CD4-positive, alpha-beta T cell (primary cell): Measurements from ENCODE around the gene LHX8. TPM values are rescaled to one million over a fixed set of nuclear protein-coding genes. Genes with fewer than 3 reads are reported as not detected.

Experiments
- ATAC-seq: fragments of 200-7000 bp; cut with Tn5 transposase; one replicate; pipeline ENCODE4 v1.10.0; 2022; ENCODE audit warnings: mild to moderate bottlenecking; ENCODE audit not compliant: poor library complexity
- CTCF ChIA-PET: fragments of 350-600 bp; sonication (Branson Sonifier 250); formaldehyde crosslinking; loops from one replicate; lab custom pipeline; 2021; ENCODE audit warnings: antibody characterized with exemption, inconsistent platforms; lab: Charles Lee
- POLR2A ChIA-PET: fragments of 350-600 bp; sonication (Branson Sonifier 250); formaldehyde crosslinking; loops from one replicate; lab custom pipeline; 2021; ENCODE audit warnings: antibody characterized with exemption, inconsistent platforms; lab: Charles Lee
- DNase-seq, 14 experiments: peaks; one replicate each; pipeline ENCODE4 v3.0.0-alpha.2; 2013 to 2020; ENCODE audit warnings: mixed read lengths in 2 of 14
- H3K27ac ChIP-seq, 2 donors: one replicate each; pipeline versions ENCODE4 v1.5.1 to v1.7.0; 2013; ENCODE audit warnings: low read length in 2 of 2, low read depth in 1 of 2, mild to moderate bottlenecking in 1 of 2
- H3K27me3 ChIP-seq, 2 experiments: 1 replicate in 1 of 2; 2 replicates in 1 of 2; pipeline versions ENCODE4 v1.6.1 to v1.7.0; 2013; ENCODE audit warnings: low read length in 2 of 2, control low read depth in 1 of 2, mild to moderate bottlenecking in 1 of 2, moderate library complexity in 1 of 2; ENCODE audit not compliant: insufficient read depth in 2 of 2, control insufficient read depth in 1 of 2
- H3K36me3 ChIP-seq: one replicate; pipeline ENCODE4 v1.6.1; 2013; ENCODE audit warnings: low read length, control low read depth; ENCODE audit not compliant: insufficient read depth
- H3K4me1 ChIP-seq: one replicate; pipeline ENCODE4 v1.6.1; 2013; ENCODE audit warnings: low read length, control low read depth; ENCODE audit not compliant: insufficient read depth
- H3K4me3 ChIP-seq: one replicate; pipeline ENCODE4 v1.5.1; 2013; ENCODE audit warnings: mild to moderate bottlenecking, low read length, moderate library complexity
- H3K9me3 ChIP-seq, 2 experiments: 1 replicate in 1 of 2; 2 replicates in 1 of 2; pipeline versions ENCODE4 v1.6.1 to v1.7.0; 2013; ENCODE audit warnings: low read length in 2 of 2, mild to moderate bottlenecking in 2 of 2, control low read depth in 1 of 2, moderate library complexity in 1 of 2; ENCODE audit not compliant: control insufficient read depth in 1 of 2, insufficient read depth in 1 of 2
- H3K27ac Mint-ChIP-seq: one replicate; pipeline ENCODE4 v1.8.0; 2020; ENCODE audit warnings: mixed read lengths
- H3K27me3 Mint-ChIP-seq: one replicate; pipeline ENCODE4 v1.8.0; 2021; ENCODE audit warnings: mixed read lengths
- H3K36me3 Mint-ChIP-seq: one replicate; pipeline ENCODE4 v1.8.0; 2021; ENCODE audit warnings: low read depth, mixed read lengths
- H3K4me1 Mint-ChIP-seq: one replicate; pipeline ENCODE4 v1.8.0; 2021; ENCODE audit warnings: low read depth, mixed read lengths
- H3K4me3 Mint-ChIP-seq: one replicate; pipeline ENCODE4 v1.8.0; 2020; ENCODE audit warnings: mild to moderate bottlenecking, mixed read lengths
- H3K9me3 Mint-ChIP-seq: one replicate; pipeline ENCODE4 v1.8.0; 2020; ENCODE audit warnings: mixed read lengths
- CTCF ChIP-seq: fragments of 200-600 bp; IDR thresholded peaks from one replicate; pipeline ENCODE4 v1.8.0; 2022; ENCODE audit warnings: antibody characterized with exemption, mild to moderate bottlenecking
- intact Hi-C, 2 experiments: fragments of 100-400 bp; cut with DNase I in 1 of 2; cut with micrococcal nuclease in 1 of 2; formaldehyde crosslinking; loops; one replicate each; pipeline versions ENCODE4 v1.15.1 to v1.9.0; 2023 to 2025; cut with DNase I, micrococcal nuclease
- total RNA-seq, 174 experiments: library from RNA in 2 of 174; stranded (reverse) in 2 of 174; gene quantifications; one replicate each; pipeline ENCODE4 v1.2.3 and lab custom pipeline; 2021 to 2026

The LHX8 gene
- total RNA-seq, 2 experiments from 2014 or later: not detected

- no peaks in the 10 kb centered on the region for H3K4me1 ChIP-seq
- no peak for ATAC-seq
- H3K27ac ChIP-seq: no peak overlapping the region
- Mint-ChIP-seq H3K4me3 (no peak overlapping the region), H3K27me3 (peaks cover 84% of the 10 kb centered on the region), H3K9me3 (no peaks in the 10 kb centered on the region), H3K27ac (no peak overlapping the region), H3K4me1 (no peaks in the 10 kb centered on the region), H3K36me3 (no peaks in the 10 kb centered on the region)
- peaks cover 0 to 51% of the 10 kb centered on the region in 2 experiments for H3K9me3 ChIP-seq
- H3K4me3 ChIP-seq: no peak overlapping the region
- POLR2A ChIA-PET: no interaction called here
- H3K36me3 ChIP-seq: no peaks in the 10 kb centered on the region
- DNase-seq: no peak
- intact Hi-C loops: no loop called here
- no peak for TF ChIP-seq CTCF
- CTCF ChIA-PET: no interaction called here
- peaks cover 85 to 87% of the 10 kb centered on the region in 2 experiments for H3K27me3 ChIP-seq
Measured at GRCh38 chr1:75127916-75128717, 6.1 kb upstream of the LHX8 start.

DNA sequence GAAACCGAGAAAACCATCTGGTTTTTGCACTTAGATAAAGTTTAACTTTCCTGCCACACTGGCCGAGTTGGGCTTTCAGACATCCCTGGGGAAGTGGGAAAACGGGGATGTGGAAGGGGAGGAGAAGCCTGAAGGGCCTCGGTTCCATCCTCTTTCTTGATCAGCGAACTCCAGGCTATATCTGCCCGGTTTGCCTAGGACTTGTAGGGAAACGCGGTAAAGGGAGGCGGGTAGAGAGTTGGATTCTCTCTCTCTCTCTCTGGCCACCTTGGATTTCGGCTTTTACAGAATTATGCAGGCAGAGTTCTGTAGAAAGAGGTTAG, 4.6 kb upstream of the LHX8 start:
- DNase-seq (no peak), ATAC-seq (no peak)
- no peak for TF ChIP-seq CTCF
- H3K4me1 ChIP-seq: no peaks in the 10 kb centered on the region
- no peak overlapping the region for H3K4me3 Mint-ChIP-seq
- H3K4me3 ChIP-seq: no peak overlapping the region
- no peaks in the 10 kb centered on the region for H3K36me3 ChIP-seq
- peaks cover 95% of the 10 kb centered on the region for H3K27me3 Mint-ChIP-seq
- no peaks in the 10 kb centered on the region for H3K4me1 Mint-ChIP-seq
- H3K27ac ChIP-seq: no peak overlapping the region
- H3K27ac Mint-ChIP-seq: no peak overlapping the region
- POLR2A ChIA-PET: no interaction called here
- H3K9me3 Mint-ChIP-seq: no peaks in the 10 kb centered on the region
- peaks cover 91 to 99% of the 10 kb centered on the region in 2 experiments for H3K27me3 ChIP-seq
- peaks cover 0 to 56% of the 10 kb centered on the region in 2 experiments for H3K9me3 ChIP-seq
- no peaks in the 10 kb centered on the region for H3K36me3 Mint-ChIP-seq
- CTCF ChIA-PET: no interaction called here
- intact Hi-C loops: no loop called here

- Mint-ChIP-seq H3K27ac (no peak overlapping the region), H3K9me3 (no peaks in the 10 kb centered on the region), H3K36me3 (no peaks in the 10 kb centered on the region), H3K27me3 (peaks cover 96% of the 10 kb centered on the region), H3K4me1 (no peaks in the 10 kb centered on the region), H3K4me3 (no peak overlapping the region)
- intact Hi-C loops: no loop called here
- peaks cover 0 to 56% of the 10 kb centered on the region in 2 experiments for H3K9me3 ChIP-seq
- no peaks in the 10 kb centered on the region for H3K36me3 ChIP-seq
- CTCF ChIA-PET: no interaction called here
- POLR2A ChIA-PET: no interaction called here
- H3K4me3 ChIP-seq: no peak overlapping the region
- peaks cover 91 to 99% of the 10 kb centered on the region in 2 experiments for H3K27me3 ChIP-seq
- no peak overlapping the region for H3K27ac ChIP-seq
- no peaks in the 10 kb centered on the region for H3K4me1 ChIP-seq
- DNase-seq (no peak), ATAC-seq (no peak)
- TF ChIP-seq CTCF: no peak
Measured at GRCh38 chr1:75129983-75130789, 4.0 kb upstream of the LHX8 start.
